Stimulated activated CD8-positive, alpha-beta memory T cell treated with anti-CD3 and anti-CD28 coated beads, Interleukin-12 subunit alpha, Interleukin-12 subunit beta, amount 100 ng/mL, for 24 hours (primary cell): ENCODE results near the gene MGAT5.

Experiments
- DNase-seq: peaks from one replicate; pipeline ENCODE4 v3.0.0-alpha.2; 2020; ENCODE audit errors: extremely low read depth

The MGAT5 gene

GRCh38 chr2:134421556-134422328 lies 167.9 kb downstream of the MGAT5 start:
- DNase-seq = no peak

GRCh38 chr2:134425724-134426496 lies 172.0 kb downstream of the MGAT5 start:
- no peak for DNase-seq

GRCh38 chr2:134426721-134427120 lies 172.8 kb downstream of the MGAT5 start:
- no peak for DNase-seq

- DNase-seq = no peak
Measured at GRCh38 chr2:134429886-134430285, 176.0 kb downstream of the MGAT5 start.

GRCh38 chr2:134431838-134432434 lies 178.1 kb downstream of the MGAT5 start:
- no peak for DNase-seq

- DNase-seq = no peak
Measured at GRCh38 chr2:134432435-134432883, 178.6 kb downstream of the MGAT5 start.

GRCh38 chr2:134433469-134433868 lies 179.6 kb downstream of the MGAT5 start:
- no peak for DNase-seq

- no peak for DNase-seq
Measured at GRCh38 chr2:134433979-134434378, 180.1 kb downstream of the MGAT5 start.

GRCh38 chr2:134435505-134435904 lies 181.6 kb downstream of the MGAT5 start:
- no peak for DNase-seq

- no peak for DNase-seq
Measured at GRCh38 chr2:134435936-134436335, 182.1 kb downstream of the MGAT5 start.

- no peak for DNase-seq
Measured at GRCh38 chr2:134436706-134437105, 182.8 kb downstream of the MGAT5 start.

GRCh38 chr2:134438371-134438770 lies 184.5 kb downstream of the MGAT5 start:
- no peak for DNase-seq

- no peak for DNase-seq
Measured at GRCh38 chr2:134440336-134440909, 186.6 kb downstream of the MGAT5 start.

GRCh38 chr2:134441153-134441863 lies 187.4 kb downstream of the MGAT5 start:
- DNase-seq = no peak

- no peak for DNase-seq
Measured at GRCh38 chr2:134443814-134444480, 190.1 kb downstream of the MGAT5 start.

- no peak for DNase-seq
Measured at GRCh38 chr2:134445116-134445515, 191.2 kb downstream of the MGAT5 start.

GRCh38 chr2:134445985-134446382 lies 192.1 kb downstream of the MGAT5 start:
- no peak for DNase-seq

- DNase-seq = no peak
Measured at GRCh38 chr2:134446383-134447017, 192.6 kb downstream of the MGAT5 start.

GRCh38 chr2:134447669-134448068 lies 193.8 kb downstream of the MGAT5 start:
- no peak for DNase-seq

- no peak for DNase-seq
Measured at GRCh38 chr2:134448650-134449049, 194.8 kb downstream of the MGAT5 start.

- DNase-seq = no peak
Measured at GRCh38 chr2:134449157-134449556, 195.3 kb downstream of the MGAT5 start.
